ENCODE measurements around the gene KCNK7.

GRCh38 chr11:65545853-65546216 is 49.8 kb downstream of the KCNK7 start:
- TF ChIP-seq POLR2AphosphoS5 (IDR thresholded peaks at IDR 0.05) (no peak), POLR2A (IDR thresholded peaks at IDR 0.05) (no peak)
